ENCODE measurements around the gene UBA5. TPM values are rescaled to one million over a fixed set of nuclear protein-coding genes. Genes with fewer than 3 reads are reported as not detected.

Gene UBA5
- total RNA-seq, 1 experiment from 2014 or later, result 38.6 TPM

DNA sequence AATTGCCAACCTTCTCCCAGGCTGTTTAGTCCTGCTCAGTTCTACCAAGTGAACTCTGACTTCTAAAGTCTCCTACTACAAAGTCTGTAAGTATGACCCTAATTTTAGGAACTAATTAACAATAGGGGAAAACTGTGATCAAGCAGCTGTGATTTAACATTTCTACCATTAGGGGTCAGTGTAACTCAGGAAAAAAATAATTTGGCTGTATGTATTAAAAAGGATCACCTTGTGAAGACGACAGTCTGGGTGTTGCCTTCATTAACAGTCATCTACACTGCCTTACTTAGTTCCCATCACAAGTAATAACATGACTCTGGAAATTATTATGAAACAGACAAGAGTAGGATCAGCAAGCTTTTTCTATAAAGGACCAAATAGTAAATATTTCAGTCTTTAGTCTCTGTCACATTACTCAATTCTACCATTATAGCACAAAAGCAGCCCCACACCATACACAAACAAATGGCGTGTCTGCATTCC, 66.3 kb downstream of the UBA5 start:
- ATAC-seq, result no peak
- ChIA-PET POLR2A (interaction anchor here (0.6 kb wide), 1 partner anchor 1268 kb away, joined by 3 read pairs; no protein-coding TSS in a partner anchor), CTCF (interaction anchor here (0.6 to 2.0 kb wide), 21 partner anchors 10 to 847 kb away, joined by 3 to 11 read pairs (median 4); partner anchors contain the start of genes CDV3 and TMEM108)
- H3K4me1 Mint-ChIP-seq, result peaks cover 19% of the 10 kb centered on the region
- no peak for DNase-seq (ENCODE audit: low spot score)
- H3K9me3 Mint-ChIP-seq, result no peaks in the 10 kb centered on the region
- H3K4me3 Mint-ChIP-seq, result no peak overlapping the region
- H3K27ac Mint-ChIP-seq, result no peak overlapping the region
- no peaks in the 10 kb centered on the region for H3K27me3 Mint-ChIP-seq (ENCODE audit: low read depth)
- no peak for TF ChIP-seq SOX15 (CRISPR knock-in tag; IDR thresholded peaks at IDR 0.05)
- TF ChIP-seq, protein P1, sequence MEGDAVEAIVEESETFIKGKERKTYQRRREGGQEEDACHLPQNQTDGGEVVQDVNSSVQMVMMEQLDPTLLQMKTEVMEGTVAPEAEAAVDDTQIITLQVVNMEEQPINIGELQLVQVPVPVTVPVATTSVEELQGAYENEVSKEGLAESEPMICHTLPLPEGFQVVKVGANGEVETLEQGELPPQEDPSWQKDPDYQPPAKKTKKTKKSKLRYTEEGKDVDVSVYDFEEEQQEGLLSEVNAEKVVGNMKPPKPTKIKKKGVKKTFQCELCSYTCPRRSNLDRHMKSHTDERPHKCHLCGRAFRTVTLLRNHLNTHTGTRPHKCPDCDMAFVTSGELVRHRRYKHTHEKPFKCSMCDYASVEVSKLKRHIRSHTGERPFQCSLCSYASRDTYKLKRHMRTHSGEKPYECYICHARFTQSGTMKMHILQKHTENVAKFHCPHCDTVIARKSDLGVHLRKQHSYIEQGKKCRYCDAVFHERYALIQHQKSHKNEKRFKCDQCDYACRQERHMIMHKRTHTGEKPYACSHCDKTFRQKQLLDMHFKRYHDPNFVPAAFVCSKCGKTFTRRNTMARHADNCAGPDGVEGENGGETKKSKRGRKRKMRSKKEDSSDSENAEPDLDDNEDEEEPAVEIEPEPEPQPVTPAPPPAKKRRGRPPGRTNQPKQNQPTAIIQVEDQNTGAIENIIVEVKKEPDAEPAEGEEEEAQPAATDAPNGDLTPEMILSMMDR (IDR thresholded peaks at IDR 0.05), result peak; percentile 59
- H3K36me3 Mint-ChIP-seq, result no peaks in the 10 kb centered on the region

Other genes with a start within 250 kb of the UBA5 start
- 23.8 to 28.5 TPM (median 25.0 TPM) in 3 replicates for gene DNAJC13, start 242.8 kb upstream of the UBA5 start, total RNA-seq (2021)
- gene ACKR4, start 63.1 kb upstream of the UBA5 start, total RNA-seq (2021), result not detected in 3 replicates
- 20.3 to 28.9 TPM (median 28.8 TPM) in 3 replicates for gene ACAD11, start 520 bp upstream of the UBA5 start, total RNA-seq (2021)
- gene NPHP3, start 62.1 kb downstream of the UBA5 start, total RNA-seq (2021), result 13.1 to 15.4 TPM (median 14.7 TPM) in 3 replicates

Measured in WTC11 (cell line).